Hematopoietic multipotent progenitor cell (in vitro differentiated cells): ENCODE data around the gene INTS3. TPM values are rescaled to one million over a fixed set of nuclear protein-coding genes. Genes with fewer than 3 reads are reported as not detected.

ENCODE experiments used
- DNase-seq, 3 donors: peaks; one replicate each; pipeline ENCODE4 v3.0.0-alpha.2; 2011 to 2015; ENCODE audit warnings: low read depth in 2 of 3, low spot score in 2 of 3
- total RNA-seq: library from RNA; depleted of rRNA; stranded (reverse); fragments of >200 nt; gene quantifications from one replicate; pipeline ENCODE4 v1.2.3, GENCODE V29; 2012

INTS3 gene
- total RNA-seq, 1 donor: 57.4 TPM

DNA sequence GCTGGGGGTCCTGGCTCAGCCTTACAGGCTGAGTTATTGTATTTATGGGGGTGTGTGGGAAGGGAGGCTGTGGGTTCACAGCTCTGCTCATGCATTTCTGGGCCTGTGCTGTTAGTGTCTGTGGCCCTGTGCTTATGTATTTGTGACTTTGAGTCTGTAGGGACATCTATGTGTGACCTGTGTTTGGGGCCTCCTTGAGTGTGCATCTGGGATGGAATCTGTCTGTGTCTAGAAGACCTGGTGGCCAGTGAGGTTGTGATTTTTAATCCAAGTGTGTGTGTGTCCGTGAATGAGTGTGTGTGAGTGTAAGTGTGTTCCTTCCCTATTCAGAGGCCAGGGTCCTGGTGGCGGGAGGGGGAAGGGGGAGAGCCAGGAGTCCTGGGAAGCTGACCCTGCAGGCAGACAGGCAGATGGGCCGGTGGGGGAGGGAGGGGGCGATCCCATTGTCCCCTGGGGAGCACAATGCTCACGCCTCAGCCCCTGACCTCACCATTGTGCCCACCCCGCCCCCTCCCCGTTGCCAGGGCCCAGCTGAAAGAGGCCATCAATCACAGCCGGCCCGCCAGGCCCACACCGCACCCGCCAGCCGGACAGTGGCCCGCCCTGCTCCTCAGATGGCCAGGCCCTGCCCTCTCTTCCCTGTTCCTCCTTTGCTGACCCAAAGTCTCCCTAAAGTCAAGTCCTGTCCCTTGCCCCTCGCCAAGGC is 66.9 kb downstream of the INTS3 start:
- no peak for DNase-seq

DNA sequence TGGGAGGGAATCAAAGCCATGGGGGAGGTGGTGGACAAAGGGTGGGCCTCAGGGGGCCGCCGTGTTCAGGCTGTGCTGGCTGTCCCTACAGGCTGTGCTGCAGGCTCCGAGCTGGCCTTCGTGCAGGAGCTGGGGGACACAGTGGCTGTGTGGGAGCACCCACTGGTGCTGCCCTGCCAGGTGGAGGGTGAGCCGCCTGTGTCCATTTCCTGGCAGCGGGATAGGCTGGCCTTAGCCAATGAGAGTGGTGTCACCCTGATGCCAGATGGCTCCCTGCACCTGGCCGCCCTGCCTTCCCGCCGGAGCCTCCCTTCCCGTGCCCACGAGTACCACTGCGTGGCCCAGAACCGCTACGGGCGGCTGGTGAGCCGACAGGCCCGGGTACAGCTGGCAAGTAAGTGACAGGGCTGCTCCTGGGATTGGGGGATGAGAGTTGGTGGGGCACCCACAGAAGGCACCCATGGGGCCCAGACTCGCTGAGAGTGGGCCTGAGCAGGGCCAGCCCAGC is 67.5 kb downstream of the INTS3 start:
- no peak for DNase-seq

GRCh38 chr1:153795934-153796785 is 68.3 kb downstream of the INTS3 start:
- DNase-seq: no peak

DNA sequence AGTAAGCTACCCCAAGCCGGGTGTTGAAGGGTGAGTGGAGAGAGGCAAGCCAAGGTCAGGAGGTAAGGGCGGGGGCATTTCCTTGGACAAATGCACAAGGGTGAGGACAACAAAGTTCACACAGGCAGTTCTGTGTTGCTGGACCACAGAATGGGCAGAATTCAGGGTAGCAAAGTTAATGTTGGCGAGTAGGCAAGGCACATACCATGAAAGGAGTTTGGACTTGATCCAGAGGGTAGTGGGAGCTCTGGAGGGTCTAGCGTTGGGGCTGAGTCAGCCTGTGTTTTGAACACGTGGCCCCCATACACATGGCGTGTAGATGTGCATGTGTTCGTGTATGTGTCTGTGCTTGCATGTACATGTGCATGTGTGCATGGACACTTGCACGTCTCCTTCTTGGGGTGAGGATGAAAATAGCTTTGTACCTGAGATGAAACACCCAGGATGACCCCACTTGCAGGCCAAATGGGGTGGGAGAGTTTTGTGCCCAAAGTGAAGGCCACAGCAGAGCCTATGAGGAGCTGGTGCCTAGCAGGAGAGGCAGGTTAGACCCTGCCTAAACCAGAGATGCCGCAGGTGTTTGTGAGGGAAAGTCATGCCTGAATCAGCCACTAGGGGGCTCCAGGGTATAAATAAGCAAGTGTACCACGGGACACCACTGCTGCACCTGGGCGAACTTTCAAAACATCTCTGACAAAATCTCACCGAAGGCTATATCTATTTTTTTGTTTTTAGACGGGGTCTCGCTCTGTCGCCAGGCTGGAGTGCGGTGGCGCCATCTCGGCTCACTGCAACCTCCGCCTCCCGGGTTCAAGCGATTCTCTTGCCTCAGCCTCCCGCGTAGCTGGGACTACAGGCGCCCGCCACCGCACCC is 69.2 kb downstream of the INTS3 start:
- peak; percentile 67 to 81 (median 72) for DNase-seq

DNA sequence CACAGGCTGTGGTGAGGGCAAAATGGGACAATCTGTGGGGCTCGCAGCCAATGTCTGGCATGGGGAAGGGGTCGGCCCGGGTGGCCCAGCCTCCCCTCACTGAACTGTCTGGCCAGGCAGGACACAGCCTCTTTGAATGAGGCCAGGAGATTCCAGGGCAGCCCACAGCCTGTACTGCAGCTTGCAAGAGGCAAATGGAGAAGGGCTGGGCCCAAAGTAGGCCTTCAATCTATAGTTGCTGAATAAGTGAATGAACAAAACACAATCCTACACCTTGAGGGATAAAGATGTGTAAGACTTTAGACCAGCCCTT is 70.6 kb downstream of the INTS3 start:
- DNase-seq: no peak

DNA sequence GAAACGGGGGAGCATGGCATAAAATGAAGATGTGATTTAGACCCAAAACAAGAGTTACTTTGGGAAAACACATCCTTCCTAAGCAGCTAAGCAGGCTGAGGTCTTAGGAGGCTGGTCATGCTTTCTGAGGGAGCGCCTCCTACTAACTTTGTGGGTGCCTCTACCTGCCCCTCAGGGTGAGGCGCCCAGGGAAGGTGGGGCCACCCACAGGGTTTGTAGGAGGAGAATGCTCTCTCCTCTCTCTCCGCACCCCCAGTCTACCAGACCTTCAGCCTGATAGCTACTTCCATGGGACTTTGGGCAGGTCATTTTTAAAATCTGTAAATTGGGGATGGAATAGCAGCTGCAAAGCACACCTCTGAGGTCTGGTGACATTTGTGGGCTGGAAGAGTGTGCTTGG is 71.2 kb downstream of the INTS3 start:
- no peak for DNase-seq

DNA sequence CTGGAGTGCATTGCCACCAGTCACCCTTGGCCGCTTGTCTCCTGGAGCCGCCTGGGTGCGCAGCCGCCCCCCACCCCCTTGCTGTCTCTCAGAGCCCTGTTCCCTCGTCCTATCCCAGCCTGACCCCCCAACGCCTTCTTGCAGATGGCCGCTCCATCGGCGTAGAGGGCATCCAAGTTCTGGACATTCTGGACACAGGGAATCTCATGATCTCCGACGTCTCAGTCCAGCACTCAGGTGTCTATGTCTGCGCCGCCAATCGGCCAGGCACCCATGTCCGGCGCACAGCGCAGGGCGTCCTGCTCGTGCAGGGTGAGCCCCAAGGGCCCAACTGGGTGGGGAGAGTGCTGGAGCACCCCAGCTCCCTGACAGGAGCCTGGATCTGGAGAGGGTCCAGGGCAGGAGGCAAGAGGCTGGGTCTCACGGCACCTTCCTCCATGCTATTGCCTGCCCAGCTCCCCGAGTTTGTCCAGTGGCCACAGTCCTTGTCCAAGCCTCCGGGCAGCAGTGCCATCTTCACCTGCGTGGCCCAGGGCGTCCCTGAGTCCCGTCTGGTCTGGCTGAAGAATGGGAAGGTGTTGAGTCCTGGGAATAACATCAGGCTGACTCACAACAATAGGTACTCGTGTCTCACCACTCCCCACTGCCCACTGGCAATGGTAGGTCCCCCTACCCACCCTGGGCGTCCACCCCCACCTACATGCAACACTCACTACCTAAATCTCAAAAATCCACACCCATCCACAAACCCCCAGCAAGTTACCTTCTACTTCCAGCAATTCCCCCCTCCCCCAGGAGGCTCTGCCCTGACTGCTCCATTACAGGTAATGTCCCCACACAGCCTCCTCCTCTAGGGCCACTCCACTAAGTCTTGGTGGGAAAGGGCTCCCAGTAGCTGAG is 72.0 kb downstream of the INTS3 start:
- DNase-seq: no peak

DNA sequence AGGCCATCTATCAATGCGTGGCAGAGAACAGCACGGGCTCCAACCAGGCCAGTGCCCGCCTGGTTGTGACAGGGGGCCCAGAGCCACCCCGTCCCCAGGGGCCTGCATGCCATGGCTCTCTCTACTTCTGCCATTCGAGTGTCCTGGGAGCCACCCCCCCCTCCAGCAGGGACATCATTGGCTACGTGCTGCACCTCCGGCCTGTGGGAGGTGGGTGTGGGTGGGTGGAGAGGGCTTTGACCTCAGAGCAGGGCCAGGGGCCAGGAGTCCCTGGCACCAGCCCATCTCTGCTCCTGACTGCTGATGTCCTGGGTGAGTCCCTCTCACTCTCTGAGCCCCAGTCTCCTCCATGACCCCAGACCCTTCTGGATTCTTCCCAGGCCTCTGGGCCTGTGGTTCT is 72.7 kb downstream of the INTS3 start:
- DNase-seq: no peak

DNA sequence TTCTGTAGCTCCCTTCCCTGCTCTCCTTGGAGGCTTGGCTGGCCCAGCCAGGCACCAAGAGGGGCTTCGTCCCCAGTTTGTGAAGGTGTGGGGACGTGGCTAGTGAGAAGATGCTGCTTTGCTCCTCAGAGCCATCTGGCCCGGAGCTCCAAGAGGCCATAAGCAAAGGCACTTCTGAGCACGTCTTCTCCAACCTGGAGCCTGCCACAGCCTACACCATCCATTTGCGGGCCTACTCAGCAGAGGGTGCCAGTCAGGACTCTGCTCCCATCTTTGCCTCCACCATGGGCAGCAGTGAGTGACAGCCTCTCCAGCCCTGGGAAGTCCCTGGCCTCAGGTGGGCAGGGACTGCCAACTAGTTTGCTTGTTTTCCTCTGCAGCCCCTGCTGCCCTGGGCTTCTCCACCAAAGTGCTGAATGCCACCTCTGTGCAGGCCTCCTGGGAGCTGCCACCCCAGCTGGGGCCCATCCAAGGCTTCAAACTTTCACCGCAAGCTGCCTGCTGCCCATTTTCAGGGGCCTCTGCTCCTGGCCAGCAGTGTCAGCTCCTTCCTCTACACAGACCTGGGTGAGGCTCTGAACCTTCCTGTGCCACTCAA is 73.3 kb downstream of the INTS3 start:
- no peak for DNase-seq

GRCh38 chr1:153801786-153802697 is 74.2 kb downstream of the INTS3 start:
- DNase-seq: no peak

DNA sequence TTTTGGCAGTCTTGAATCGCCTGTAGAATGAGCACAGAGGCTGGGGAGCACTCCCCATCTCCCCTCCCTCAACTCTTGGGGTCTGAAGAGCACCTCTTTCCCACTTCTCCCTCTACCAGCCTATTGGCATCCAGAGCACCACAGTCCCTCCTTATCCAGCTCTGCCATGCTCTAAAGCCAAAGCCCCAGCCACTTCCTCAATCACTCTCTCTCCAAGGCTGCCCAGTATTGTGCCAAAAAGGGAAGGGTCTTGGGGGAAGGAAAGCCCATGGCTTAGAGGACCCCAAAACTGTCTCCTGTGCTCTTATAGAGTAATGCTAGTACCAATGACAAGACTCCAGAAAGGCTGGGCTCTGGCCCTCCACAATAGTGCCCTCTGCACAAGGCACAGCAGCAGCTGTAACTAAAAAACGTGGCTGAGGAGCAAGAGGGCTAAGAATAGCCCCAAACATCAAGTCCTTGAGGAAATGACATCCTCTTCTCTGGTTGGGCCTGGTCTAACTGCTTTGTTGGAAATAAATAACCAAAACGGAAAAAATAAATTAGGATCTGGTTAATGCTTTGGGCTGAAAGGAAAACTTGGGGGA is 75.7 kb downstream of the INTS3 start:
- DNase-seq: no peak

DNA sequence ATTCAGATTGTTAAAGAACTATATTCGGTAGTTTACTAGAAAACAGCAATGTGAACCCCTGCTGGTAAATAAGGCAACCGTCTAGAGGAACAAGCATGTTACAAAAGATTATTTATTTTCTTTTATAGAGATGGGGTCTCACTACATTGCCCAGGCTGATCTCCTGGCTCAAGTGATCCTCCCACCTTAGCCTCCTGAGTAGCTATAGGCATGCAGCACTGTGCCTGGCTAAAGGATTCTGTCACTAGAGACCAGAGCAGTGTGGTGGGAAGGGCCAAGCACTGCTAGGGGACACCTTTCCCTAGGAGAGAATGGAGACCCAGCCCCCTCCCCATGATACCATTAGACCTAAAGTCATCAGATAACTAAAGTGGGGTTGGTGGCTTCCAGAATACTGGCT is 76.3 kb downstream of the INTS3 start:
- DNase-seq: no peak

- peak in 2 of 3 donors; percentile 88 to 96 for DNase-seq
These were observed 77.3 kb downstream of the INTS3 start for GRCh38 chr1:153805042-153805745.

- DNase-seq: no peak
These were observed 78.3 kb downstream of the INTS3 start for GRCh38 chr1:153805886-153806719.

- no peak for DNase-seq
These were observed 88.5 kb downstream of the INTS3 start for GRCh38 chr1:153816283-153816889.

- DNase-seq: no peak
These were observed 91.0 kb downstream of the INTS3 start for GRCh38 chr1:153818876-153819275.
